Body of pancreas (tissue), 4 donors: ENCODE results near the gene CCDC28B. TPM values are rescaled to one million over a fixed set of nuclear protein-coding genes. Genes with fewer than 3 reads are reported as not detected.
"Not testable (repeated sequence)": the region's sequence is repeated elsewhere in the genome, so short reads cannot be mapped to it uniquely, and the experiment has no call there.

Experiments
- ATAC-seq: fragments of 150-250 bp; one replicate; pipeline ENCODE4 v1.9.1; 2016
- DNase-seq, 4 donors: peaks; one replicate each; pipeline ENCODE4 v3.0.0-alpha.2; 2019
- H3K27ac ChIP-seq, 4 donors: fragments of 200-600 bp; sonication (generic); 1 replicate in 3 of 4; 2 replicates in 1 of 4; pipeline versions ENCODE4 v1.5.1 to v1.6.1; 2016 to 2019; ENCODE audit warnings: mild to moderate bottlenecking in 1 of 4, mixed read lengths in 1 of 4, moderate library complexity in 1 of 4
- H3K27me3 ChIP-seq, 2 donors: fragments of 200-600 bp; sonication (generic); one replicate each; pipeline ENCODE4 v1.6.0; 2016; ENCODE audit warnings: mild to moderate bottlenecking in 1 of 2
- H3K36me3 ChIP-seq, 2 donors: fragments of 200-600 bp; sonication (generic); replicated peaks in 1 of 2; 2 replicates each; pipeline ENCODE4 v1.5.1; 2016; ENCODE audit warnings: low read depth in 2 of 2; ENCODE audit not compliant: insufficient read depth in 1 of 2
- H3K4me1 ChIP-seq: fragments of 200-600 bp; sonication (generic); one replicate; pipeline ENCODE4 v1.6.0; 2016
- H3K4me3 ChIP-seq, 2 donors: fragments of 200-600 bp; sonication (generic); 1 replicate in 1 of 2; 2 replicates in 1 of 2; pipeline ENCODE4 v1.5.1; 2016 to 2019
- H3K9me3 ChIP-seq, 3 donors: fragments of 200-600 bp; sonication (generic); 1 replicate in 2 of 3; 2 replicates in 1 of 3; pipeline ENCODE4 v1.5.1; 2016
- CTCF ChIP-seq, 7 experiments: fragments of 450-650 bp in 4 of 7; fragments of 200-600 bp in 3 of 7; sonication (generic) in 3 of 7; IDR thresholded peaks; one replicate each; pipeline ENCODE4 v1.5.1; 2016 to 2019; ENCODE audit warnings: antibody characterized with exemption in 7 of 7
- POLR2A ChIP-seq, 3 donors: fragments of 450-650 bp; IDR thresholded peaks; one replicate each; pipeline ENCODE4 v1.6.1; 2016; ENCODE audit warnings: antibody characterized with exemption in 3 of 3, mild to moderate bottlenecking in 2 of 3
- WGBS, 2 donors: methylation state at CpG; one replicate each; pipeline ENCODE4 v1.1.5; 2017; 5-methylcytosine and 5-hydroxymethylcytosine counted together
- intact Hi-C: fragments of 100-400 bp; cut with DNase I; formaldehyde crosslinking; loops from one replicate; pipeline ENCODE4 v1.15.1; 2023
- total RNA-seq, 2 donors: library from RNA; depleted of rRNA; stranded (reverse); fragments of >200 nt; gene quantifications; one replicate each; pipeline ENCODE4 v1.1.0, GENCODE V29; 2016

The CCDC28B gene
- 1 to 10 TPM; 2.9 to 3.6 TPM for total RNA-seq

GRCh38 chr1:32200226-32201010 lies at the start of gene CCDC28B:
Gene CCDC28B, plus strand, starts transcription at chr1:32200595. Its CDS starts 1,341 bp downstream, at chr1:32201936.
- peak; percentile 29 for ATAC-seq
- H3K27me3 ChIP-seq, result no peaks in the 10 kb centered on the region
- H3K9me3 ChIP-seq, result no peaks in the 10 kb centered on the region
- intact Hi-C loops, result no loop called here
- H3K4me1 ChIP-seq, result peaks cover 31% of the 10 kb centered on the region
- TF ChIP-seq POLR2A (IDR thresholded peaks at IDR 0.05) (peak in 1 of 3 donors; percentile 9), CTCF (IDR thresholded peaks at IDR 0.05) (no peak)
- 0 to 1% methylated on average over 28 to 29 of the region's 34 CpGs for WGBS, 2 donors
- H3K4me3 ChIP-seq, result peak within 1 kb of the TSS; percentile 52 to 56
- peaks cover 5 to 7% of the 10 kb centered on the region in 2 donors for H3K36me3 ChIP-seq
- H3K27ac ChIP-seq, result peak within 1 kb of the TSS; percentile 72 to 77 (median 74)
- DNase-seq, result peak; percentile 52 to 62 (median 54)

GRCh38 chr1:32150847-32151246 lies 49.5 kb upstream of the CCDC28B start:
- Histone ChIP-seq H3K27me3 (no peaks in the 10 kb centered on the region), H3K4me1 (no peaks in the 10 kb centered on the region), H3K4me3 (no peak overlapping the region), H3K36me3 (no peaks in the 10 kb centered on the region), H3K27ac (no peak overlapping the region), H3K9me3 (no peaks in the 10 kb centered on the region)
- intact Hi-C loops, result no loop called here
- 91 to 94% methylated on average over 9 of the region's 9 CpGs for WGBS, 2 donors
- DNase-seq (no peak), ATAC-seq (no peak)
- TF ChIP-seq POLR2A (IDR thresholded peaks at IDR 0.05), result no peak
- no peak for TF ChIP-seq CTCF (IDR thresholded peaks at IDR 0.05)

- H3K36me3 ChIP-seq, result no peaks in the 10 kb centered on the region
- no peaks in the 10 kb centered on the region for H3K27me3 ChIP-seq
- no peak for TF ChIP-seq CTCF (IDR thresholded peaks at IDR 0.05)
- ATAC-seq (no peak), DNase-seq (no peak)
- H3K27ac ChIP-seq, result no peak overlapping the region
- H3K9me3 ChIP-seq, result no peaks in the 10 kb centered on the region
- H3K4me3 ChIP-seq, result no peak overlapping the region
- H3K4me1 ChIP-seq, result no peaks in the 10 kb centered on the region
- WGBS, 2 donors, result 64 to 79% methylated on average over 5 of the region's 5 CpGs
- intact Hi-C loops, result no loop called here
These were observed 49.0 kb upstream of the CCDC28B start for GRCh38 chr1:32151319-32151787.

GRCh38 chr1:32159189-32159588 lies 41.2 kb upstream of the CCDC28B start:
- Histone ChIP-seq H3K36me3 (peaks cover 13 to 35% of the 10 kb centered on the region in 2 donors), H3K4me3 (no peak overlapping the region), H3K27ac (no peak overlapping the region), H3K27me3 (no peaks in the 10 kb centered on the region), H3K4me1 (peaks cover 5% of the 10 kb centered on the region), H3K9me3 (no peaks in the 10 kb centered on the region)
- TF ChIP-seq POLR2A (IDR thresholded peaks at IDR 0.05), result no peak
- 67 to 73% methylated on average over 3 of the region's 3 CpGs for WGBS, 2 donors
- intact Hi-C loops, result no loop called here
- no peak for DNase-seq
- ATAC-seq, result no peak

GRCh38 chr1:32163405-32163804 lies 37.0 kb upstream of the CCDC28B start:
- no peaks in the 10 kb centered on the region for H3K9me3 ChIP-seq
- TF ChIP-seq CTCF (IDR thresholded peaks at IDR 0.05), result no peak
- no peak for TF ChIP-seq POLR2A (IDR thresholded peaks at IDR 0.05)
- 38 to 54% methylated on average over 2 of the region's 2 CpGs for WGBS, 2 donors
- intact Hi-C loops, result no loop called here
- ATAC-seq, result no peak
- DNase-seq, result no peak
- no peak overlapping the region for H3K4me3 ChIP-seq
- H3K27me3 ChIP-seq, result no peaks in the 10 kb centered on the region
- H3K36me3 ChIP-seq, result peaks cover 5 to 27% of the 10 kb centered on the region in 2 donors
- peaks cover 5% of the 10 kb centered on the region for H3K4me1 ChIP-seq
- no peak overlapping the region for H3K27ac ChIP-seq

- 92 to 96% methylated on average over 10 of the region's 10 CpGs for WGBS, 2 donors
These were observed 34.8 kb upstream of the CCDC28B start for GRCh38 chr1:32165633-32166032.

More at GRCh38 chr1:32165633-32166032, 34.8 kb upstream of the CCDC28B start:
- intact Hi-C loops, H3K4me1 ChIP-seq, H3K27me3 ChIP-seq, DNase-seq, H3K4me3 ChIP-seq, H3K9me3 ChIP-seq, H3K27ac ChIP-seq, ATAC-seq: not testable (repeated sequence)
- peaks cover 5 to 26% of the 10 kb centered on the region in 2 donors for H3K36me3 ChIP-seq
